Measurements from ENCODE around the gene C10orf120.

- TF ChIP-seq POLR2A (IDR thresholded peaks at IDR 0.05; ENCODE audit: low read depth, low read length) (no peak), TAF1 (IDR thresholded peaks at IDR 0.05; ENCODE audit: borderline replicate concordance, low read depth, low read length) (no peak), POLR2AphosphoS5 (IDR thresholded peaks at IDR 0.05; ENCODE audit: low read depth, low read length) (no peak)
Observed at GRCh38 chr10:122740640-122741039, 41.0 kb upstream of the C10orf120 start.
